SU-DHL-6 (cell line): Measurements from ENCODE around the gene TOX2.

ENCODE experiments used
- H2AFZ ChIP-seq: fragments of 200-600 bp; sonication (generic); 2 replicates; pipeline ENCODE4 v1.6.1; 2014; ENCODE audit warnings: low read depth, mild to moderate bottlenecking, moderate library complexity, mixed read lengths, antibody characterized with exemption, low read length; ENCODE audit not compliant: severe bottlenecking
- H3F3A ChIP-seq: fragments of 200-600 bp; shearing (Covaris generic); 2 replicates; pipeline ENCODE4 v1.6.0; 2016; ENCODE audit warnings: antibody characterized with exemption, mild to moderate bottlenecking; ENCODE audit not compliant: insufficient read depth
- H3K27ac ChIP-seq: fragments of 200-600 bp; sonication (generic); 2 replicates; pipeline ENCODE4 v1.5.1; 2016; ENCODE audit warnings: low read depth, mild to moderate bottlenecking, low read length, moderate library complexity, mixed read lengths
- H3K27me3 ChIP-seq: fragments of 200-600 bp; sonication (generic), shearing (Covaris generic); 2 replicates; pipeline ENCODE4 v1.6.0; 2014; ENCODE audit warnings: mild to moderate bottlenecking, low read length
- H3K36me3 ChIP-seq: fragments of 200-600 bp; sonication (generic); 2 replicates; pipeline ENCODE4 v1.6.1; 2014; ENCODE audit warnings: mild to moderate bottlenecking, low read length, mixed read lengths
- H3K4me2 ChIP-seq: fragments of 300-600, 200-600 bp; shearing (Covaris generic), sonication (generic); 2 replicates; pipeline ENCODE4 v1.6.0; 2014; ENCODE audit warnings: low read length, low read depth, mild to moderate bottlenecking; ENCODE audit not compliant: poor library complexity, severe bottlenecking
- H3K4me3 ChIP-seq: fragments of 200-600 bp; sonication (generic); 2 replicates; pipeline ENCODE4 v1.5.1; 2014; ENCODE audit warnings: antibody characterized with exemption, low read length, mild to moderate bottlenecking, mixed read lengths; ENCODE audit not compliant: insufficient read depth, poor library complexity, severe bottlenecking
- H3K79me2 ChIP-seq: fragments of 200-600 bp; sonication (generic); 2 replicates; pipeline ENCODE4 v1.6.1; 2014; ENCODE audit warnings: mild to moderate bottlenecking, low read length, moderate library complexity; ENCODE audit not compliant: insufficient read depth
- H3K9ac ChIP-seq: fragments of 200-600 bp; sonication (generic); 2 replicates; pipeline ENCODE4 v1.7.0; 2014; ENCODE audit warnings: mild to moderate bottlenecking, low read length
- H3K9me2 ChIP-seq: fragments of 200-600 bp; sonication (generic); replicated peaks from 2 replicates; pipeline ENCODE4 v1.6.1; 2014; ENCODE audit warnings: low read length; ENCODE audit not compliant: insufficient read depth
- H3K9me3 ChIP-seq: fragments of 200-600 bp; sonication (generic); 2 replicates; pipeline ENCODE4 v1.6.1; 2014; ENCODE audit warnings: low read length, mixed read lengths; ENCODE audit not compliant: insufficient read depth
- H4K20me1 ChIP-seq: fragments of 200-600 bp; sonication (generic); 2 replicates; pipeline ENCODE4 v1.6.1; 2014; ENCODE audit warnings: low read depth, mild to moderate bottlenecking, antibody characterized with exemption, low read length, moderate library complexity, mixed read lengths
- CTCF ChIP-seq: fragments of 200-600 bp; sonication (generic); IDR thresholded peaks from one replicate; pipeline ENCODE4 v1.5.1; 2017; ENCODE audit warnings: antibody characterized with exemption, mild to moderate bottlenecking, low read length, moderate library complexity; ENCODE audit not compliant: insufficient read depth, poor library complexity, severe bottlenecking
- EZH2phosphoT487 ChIP-seq: fragments of 200-600 bp; sonication (generic), shearing (Covaris generic); conservative IDR thresholded peaks from 2 replicates; pipeline ENCODE4 v1.6.1; 2018; ENCODE audit warnings: mild to moderate bottlenecking, antibody characterized with exemption, low read length, moderate library complexity, mixed read lengths

Gene TOX2

GRCh38 chr20:44110816-44111568, 196.3 kb downstream of the TOX2 start:
- no peak overlapping the region for H3K9ac ChIP-seq
- no peaks in the 10 kb centered on the region for H3K79me2 ChIP-seq
- H3K9me3 ChIP-seq, result no peaks in the 10 kb centered on the region
- no peak overlapping the region for H2AFZ ChIP-seq
- H4K20me1 ChIP-seq, result no peaks in the 10 kb centered on the region
- no peak overlapping the region for H3K4me3 ChIP-seq
- no peak for TF ChIP-seq EZH2phosphoT487
- no peaks in the 10 kb centered on the region for H3K9me2 ChIP-seq
- H3K4me2 ChIP-seq, result no peak overlapping the region
- H3K27me3 ChIP-seq, result no peaks in the 10 kb centered on the region
- no peaks in the 10 kb centered on the region for H3F3A ChIP-seq
- H3K36me3 ChIP-seq, result no peaks in the 10 kb centered on the region
- no peak overlapping the region for H3K27ac ChIP-seq

- no peak overlapping the region for H2AFZ ChIP-seq
- no peak for TF ChIP-seq CTCF
- TF ChIP-seq EZH2phosphoT487, result no peak
- H3K9me2 ChIP-seq, result no peaks in the 10 kb centered on the region
- H3K36me3 ChIP-seq, result no peaks in the 10 kb centered on the region
- no peaks in the 10 kb centered on the region for H4K20me1 ChIP-seq
- H3K27ac ChIP-seq, result no peak overlapping the region
- no peak overlapping the region for H3K9ac ChIP-seq
- H3K9me3 ChIP-seq, result no peaks in the 10 kb centered on the region
- H3K4me3 ChIP-seq, result no peak overlapping the region
- H3F3A ChIP-seq, result no peaks in the 10 kb centered on the region
- no peak overlapping the region for H3K4me2 ChIP-seq
- H3K27me3 ChIP-seq, result no peaks in the 10 kb centered on the region
- no peaks in the 10 kb centered on the region for H3K79me2 ChIP-seq
Measured at GRCh38 chr20:44111712-44112335, 197.2 kb downstream of the TOX2 start.

- Histone ChIP-seq H3K27me3 (no peaks in the 10 kb centered on the region), H3F3A (no peaks in the 10 kb centered on the region), H3K9me3 (no peaks in the 10 kb centered on the region), H3K27ac (no peak overlapping the region), H2AFZ (no peak overlapping the region), H3K79me2 (no peaks in the 10 kb centered on the region), H4K20me1 (no peaks in the 10 kb centered on the region), H3K4me2 (no peak overlapping the region), H3K4me3 (no peak overlapping the region), H3K9ac (no peak overlapping the region), H3K9me2 (no peaks in the 10 kb centered on the region), H3K36me3 (no peaks in the 10 kb centered on the region)
- TF ChIP-seq EZH2phosphoT487, result no peak
- no peak for TF ChIP-seq CTCF
Measured at GRCh38 chr20:44112456-44112855, 197.8 kb downstream of the TOX2 start.
